Peyer's patch (tissue), 4 donors: Measurements from ENCODE around the gene OR2F1.

ENCODE experiments used
- CTCF ChIP-seq, 6 experiments: fragments of 450-650 bp in 4 of 6; fragments of 200-600 bp in 2 of 6; sonication (generic) in 1 of 6; IDR thresholded peaks; one replicate each; pipeline ENCODE4 v1.5.1; 2017 to 2019; ENCODE audit warnings: antibody characterized with exemption in 6 of 6, mild to moderate bottlenecking in 3 of 6, moderate library complexity in 1 of 6
- POLR2A ChIP-seq, 2 donors: fragments of 450-650 bp; IDR thresholded peaks; one replicate each; pipeline ENCODE4 v1.5.1; 2017; ENCODE audit warnings: antibody characterized with exemption in 2 of 2, mild to moderate bottlenecking in 2 of 2, moderate library complexity in 2 of 2

DNA sequence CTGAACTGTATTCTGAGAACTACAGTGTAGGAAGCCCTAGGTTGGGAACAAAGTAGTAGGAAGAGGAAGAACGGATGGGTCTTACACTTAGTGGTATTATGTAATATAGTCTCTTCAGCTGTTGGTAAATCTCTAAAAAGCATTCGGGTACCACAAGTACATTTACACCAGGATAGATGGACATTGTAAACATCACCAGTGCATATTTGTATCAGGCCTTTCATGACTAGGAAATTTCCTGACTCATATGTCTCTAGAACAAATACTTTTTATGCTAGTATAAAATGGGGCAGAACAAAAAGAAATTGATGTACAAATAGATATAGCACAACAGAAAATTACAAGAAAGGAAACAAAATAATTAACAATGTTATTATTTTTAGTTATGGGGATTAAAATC is 23.9 kb downstream of the OR2F1 start:
- TF ChIP-seq POLR2A (IDR thresholded peaks at IDR 0.05) (no peak), CTCF (IDR thresholded peaks at IDR 0.05) (no peak)
